NCI-H446 treated with DMSO at 0.1 percent for 48 hours (cell line): ENCODE data around the gene C6orf120.

Experiments used
- DNase-seq: peaks from one replicate; lab custom pipeline; 2025; lab: John Stamatoyannopoulos, UW

C6orf120 gene

GRCh38 chr6:169725125-169726048, 23.5 kb downstream of the C6orf120 start:
- no peak for DNase-seq

- DNase-seq, result no peak
Observed at GRCh38 chr6:169726049-169726400, 24.1 kb downstream of the C6orf120 start.

- DNase-seq, result no peak
Observed at GRCh38 chr6:169726963-169727362, 25.0 kb downstream of the C6orf120 start.

GRCh38 chr6:169729961-169730360, 28.0 kb downstream of the C6orf120 start:
- DNase-seq, result no peak

GRCh38 chr6:169738204-169738975, 36.5 kb downstream of the C6orf120 start:
- no peak for DNase-seq

GRCh38 chr6:169738976-169739529, 37.1 kb downstream of the C6orf120 start:
- no peak for DNase-seq

GRCh38 chr6:169741344-169741743, 39.4 kb downstream of the C6orf120 start:
- DNase-seq, result no peak

- DNase-seq, result no peak
Observed at GRCh38 chr6:169745405-169745804, 43.5 kb downstream of the C6orf120 start.

GRCh38 chr6:169746556-169746955, 44.6 kb downstream of the C6orf120 start:
- no peak for DNase-seq

GRCh38 chr6:169751242-169752073, 49.5 kb downstream of the C6orf120 start, which contains the start of the genes DYNLT2 and ERMARD:
Gene DYNLT2, minus strand, starts transcription at chr6:169751572. Its CDS starts 114 bp downstream, at chr6:169751458.
Gene ERMARD, plus strand, starts transcription at chr6:169751622. Its CDS starts 36 bp downstream, at chr6:169751658.
- peak; percentile 74 for DNase-seq

GRCh38 chr6:169752074-169752623, 50.2 kb downstream of the C6orf120 start:
- no peak for DNase-seq
